Measurements from ENCODE around the gene VSIG10. TPM values are rescaled to one million over a fixed set of nuclear protein-coding genes. Genes with fewer than 3 reads are reported as not detected.
A peak's percentile ranks its signal among the peaks of the same experiment; 100 is the strongest.

The VSIG10 gene
- total and polyA plus RNA-seq, 8 donors = 8.3 to 300 (median 23.1) TPM

DNA sequence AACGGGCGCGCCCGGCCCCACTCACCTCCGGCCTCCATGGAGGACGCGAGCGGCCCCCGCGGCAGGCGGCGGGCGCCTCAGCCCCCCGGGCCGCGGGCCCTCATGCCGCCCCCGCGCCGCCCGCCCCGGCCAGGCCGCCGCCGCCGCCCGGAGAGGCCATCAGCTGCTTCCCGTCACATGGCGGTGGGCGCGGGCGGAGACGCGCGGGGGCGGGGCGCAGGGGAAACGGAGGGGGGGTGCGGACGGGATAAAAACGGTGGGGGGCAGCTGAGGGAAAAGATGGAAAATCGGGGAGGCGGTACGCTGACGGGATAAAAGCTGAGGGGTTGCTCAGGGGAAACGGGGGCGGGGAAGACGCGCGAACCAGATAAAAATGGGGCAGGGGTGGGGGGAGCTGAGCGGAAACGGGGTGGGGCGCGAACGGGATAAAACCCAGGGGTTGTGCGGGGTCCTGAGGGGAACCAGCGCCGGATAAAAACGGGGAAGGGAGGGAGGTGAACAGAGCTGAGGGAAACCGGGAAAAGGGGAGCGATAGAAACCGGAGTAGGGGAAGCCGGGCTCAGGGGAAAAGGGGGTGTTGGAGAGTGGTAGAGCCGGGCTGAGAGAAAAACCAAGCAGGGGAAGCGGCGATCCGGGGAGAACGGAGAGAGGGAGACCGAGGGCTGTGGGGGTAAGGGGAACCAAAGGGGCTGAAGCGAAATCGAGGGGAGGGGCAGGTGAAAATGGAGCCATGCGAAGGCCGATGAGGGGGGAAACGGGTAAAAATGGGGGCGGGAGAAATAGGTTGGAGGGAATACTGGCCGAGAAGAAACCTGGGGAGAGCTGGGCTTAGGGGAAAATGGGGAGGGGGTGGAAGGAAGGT is 42.6 kb downstream of the VSIG10 start, which contains the start of gene WSB2:
TSS of gene WSB2 (minus strand) at position 169 of the 862 bp plus-strand sequence. CDS start at position 38, 131 bp downstream.
- Histone ChIP-seq H3K4me3 (peak within 1 kb of the TSS; percentile 65 to 83 (median 76)), H3K27ac (peak within 1 kb of the TSS; percentile 97 to 99 (median 98)), H3K27me3 (no peaks in the 10 kb centered on the region), H3K4me1 (peaks cover 23 to 80% (median 58%) of the 10 kb centered on the region in 4 donors), H3K36me3 (peaks cover 0 to 2% (median under 1%) of the 10 kb centered on the region in 4 donors), H3K9me3 (no peaks in the 10 kb centered on the region)
- TF ChIP-seq EP300 (IDR thresholded peaks at IDR 0.05) (no peak), POLR2AphosphoS5 (IDR thresholded peaks at IDR 0.05) (peak in 1 of 3 donors; percentile 15)
- 1 to 2% (median 2%) methylated on average over 55 to 66 of the region's 76 CpGs for WGBS, 5 donors
- intact Hi-C loops (cut with DNase I; ENCODE audit: low total_unique reads) = no loop called here
- DNase-seq = peak; percentile 70 to 92

DNA sequence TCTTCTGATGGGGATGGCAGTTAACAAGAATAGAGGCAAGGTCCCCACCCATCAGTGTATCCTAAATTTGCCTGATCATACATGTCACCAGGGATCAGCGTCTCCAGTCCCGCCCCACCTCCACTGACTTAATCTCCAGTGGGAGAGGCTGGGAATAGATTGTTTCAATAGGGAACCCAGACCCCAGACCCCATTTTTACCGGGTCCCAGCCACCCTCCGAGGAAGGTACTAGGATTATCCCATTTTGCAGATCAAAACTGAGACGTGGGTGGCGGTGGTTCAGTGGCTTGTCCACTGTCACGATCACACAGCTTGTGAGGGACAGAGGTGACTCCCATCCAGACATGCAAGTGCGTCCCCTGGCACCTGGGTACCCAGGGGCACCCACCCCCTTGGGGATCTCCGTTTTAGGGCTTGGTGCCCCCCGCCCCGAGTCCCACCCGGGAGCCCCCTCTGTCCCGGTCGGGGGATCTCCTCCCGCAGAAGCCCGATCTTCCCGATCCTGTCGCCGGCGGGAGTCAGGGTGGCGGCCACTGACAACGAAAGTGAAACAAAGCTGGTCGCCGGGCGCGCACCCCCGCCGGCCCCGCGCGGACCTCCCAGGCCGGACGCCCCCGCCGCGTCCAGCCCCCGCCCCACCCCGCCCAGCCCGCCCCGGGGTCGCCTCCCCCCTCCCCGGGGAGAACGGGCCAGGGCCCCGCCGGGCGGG is 43.4 kb downstream of the VSIG10 start:
- peak overlapping the region; percentile 65 to 83 (median 76) for H3K4me3 ChIP-seq
- peak overlapping the region; percentile 97 to 99 (median 98) for H3K27ac ChIP-seq
- H3K36me3 ChIP-seq = no peaks in the 10 kb centered on the region
- intact Hi-C loops (cut with DNase I; ENCODE audit: low total_unique reads) = no loop called here
- DNase-seq = peak; percentile 63 to 78
- 1 to 4% (median 1%) methylated on average over 7 to 44 of the region's 46 CpGs for WGBS, 5 donors
- no peaks in the 10 kb centered on the region for H3K9me3 ChIP-seq
- no peaks in the 10 kb centered on the region for H3K27me3 ChIP-seq
- H3K4me1 ChIP-seq = peaks cover 31 to 84% (median 66%) of the 10 kb centered on the region in 4 donors
- TF ChIP-seq POLR2A (IDR thresholded peaks at IDR 0.05) = no peak
- TF ChIP-seq EP300 (IDR thresholded peaks at IDR 0.05) = no peak
- TF ChIP-seq POLR2AphosphoS5 (IDR thresholded peaks at IDR 0.05) = no peak
- TF ChIP-seq, protein P1, sequence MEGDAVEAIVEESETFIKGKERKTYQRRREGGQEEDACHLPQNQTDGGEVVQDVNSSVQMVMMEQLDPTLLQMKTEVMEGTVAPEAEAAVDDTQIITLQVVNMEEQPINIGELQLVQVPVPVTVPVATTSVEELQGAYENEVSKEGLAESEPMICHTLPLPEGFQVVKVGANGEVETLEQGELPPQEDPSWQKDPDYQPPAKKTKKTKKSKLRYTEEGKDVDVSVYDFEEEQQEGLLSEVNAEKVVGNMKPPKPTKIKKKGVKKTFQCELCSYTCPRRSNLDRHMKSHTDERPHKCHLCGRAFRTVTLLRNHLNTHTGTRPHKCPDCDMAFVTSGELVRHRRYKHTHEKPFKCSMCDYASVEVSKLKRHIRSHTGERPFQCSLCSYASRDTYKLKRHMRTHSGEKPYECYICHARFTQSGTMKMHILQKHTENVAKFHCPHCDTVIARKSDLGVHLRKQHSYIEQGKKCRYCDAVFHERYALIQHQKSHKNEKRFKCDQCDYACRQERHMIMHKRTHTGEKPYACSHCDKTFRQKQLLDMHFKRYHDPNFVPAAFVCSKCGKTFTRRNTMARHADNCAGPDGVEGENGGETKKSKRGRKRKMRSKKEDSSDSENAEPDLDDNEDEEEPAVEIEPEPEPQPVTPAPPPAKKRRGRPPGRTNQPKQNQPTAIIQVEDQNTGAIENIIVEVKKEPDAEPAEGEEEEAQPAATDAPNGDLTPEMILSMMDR (IDR thresholded peaks at IDR 0.05) = no peak

DNA sequence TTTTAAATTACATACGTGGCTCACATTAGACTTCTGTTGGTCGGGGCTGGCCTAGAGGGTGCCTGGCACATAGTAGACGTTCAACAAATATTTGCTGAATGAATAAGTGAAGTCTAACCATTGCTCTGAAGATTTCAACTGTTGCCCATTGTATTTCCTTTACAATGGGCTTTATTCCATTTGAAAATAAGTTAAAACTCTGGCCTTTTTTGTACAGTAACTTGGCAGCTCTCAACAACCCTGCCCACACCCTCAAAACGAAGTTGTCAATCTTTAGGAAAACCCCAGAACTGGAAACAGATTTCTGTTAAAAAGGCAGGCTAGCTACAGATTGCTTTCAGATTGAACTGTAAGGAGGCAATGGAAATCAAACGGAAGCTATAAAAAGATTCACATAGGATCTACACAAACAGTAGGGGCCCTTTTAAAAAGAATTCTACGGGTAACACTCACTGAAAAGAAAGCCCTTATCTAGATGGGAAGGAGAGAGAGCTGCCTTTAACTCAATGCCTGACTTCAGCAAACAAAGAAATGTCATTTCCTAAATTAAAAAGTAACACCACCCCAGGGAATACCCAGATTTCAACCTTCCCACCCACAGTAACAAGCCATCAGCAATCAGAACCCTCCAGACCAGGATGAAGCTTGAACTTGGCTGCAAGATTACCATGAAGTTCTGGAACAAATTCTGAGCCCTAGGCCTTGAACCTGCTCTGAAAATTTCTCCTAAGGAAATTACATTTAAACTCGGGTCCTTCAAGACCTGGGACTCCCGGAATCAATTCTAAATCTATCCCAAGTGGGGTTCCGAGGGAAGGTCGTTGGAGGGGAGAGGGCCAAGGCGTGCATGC is 44.2 kb downstream of the VSIG10 start:
- Histone ChIP-seq H3K27me3 (no peaks in the 10 kb centered on the region), H3K4me3 (peak overlapping the region; percentile 65 to 83 (median 76)), H3K36me3 (no peaks in the 10 kb centered on the region), H3K9me3 (no peaks in the 10 kb centered on the region), H3K4me1 (peaks cover 36 to 84% (median 72%) of the 10 kb centered on the region in 4 donors), H3K27ac (peak overlapping the region; percentile 97 to 99 (median 98))
- WGBS, 5 donors = 7 to 19% (median 14%) methylated on average over 11 of the region's 11 CpGs
- intact Hi-C loops (cut with DNase I; ENCODE audit: low total_unique reads) = no loop called here
- peak in 1 of 2 donors; percentile 25 for DNase-seq
- no peak for TF ChIP-seq POLR2A (IDR thresholded peaks at IDR 0.05)
- TF ChIP-seq, protein P1 (IDR thresholded peaks at IDR 0.05) = no peak
- TF ChIP-seq POLR2AphosphoS5 (IDR thresholded peaks at IDR 0.05) = no peak
- TF ChIP-seq EP300 (IDR thresholded peaks at IDR 0.05) = no peak

DNA sequence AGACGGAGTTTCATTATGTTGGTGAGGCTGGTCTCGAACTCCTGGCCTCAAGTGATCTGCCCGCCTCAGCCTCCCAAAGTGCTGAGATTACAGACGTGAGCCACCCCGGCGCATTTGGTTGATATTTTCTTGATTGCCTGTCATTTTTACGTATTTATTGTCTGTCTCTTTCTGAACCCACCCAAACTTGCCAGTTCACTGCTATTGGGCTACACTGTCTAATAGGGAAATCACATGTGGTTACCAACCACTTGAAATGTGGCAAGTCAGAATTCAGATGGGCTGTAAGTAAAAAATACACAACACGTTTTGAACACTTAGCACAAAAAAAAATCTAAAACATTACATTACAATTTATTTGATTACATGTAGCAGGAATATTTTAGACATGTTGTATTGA is 44.9 kb downstream of the VSIG10 start:
- Histone ChIP-seq H3K4me1 (peaks cover 35 to 84% (median 74%) of the 10 kb centered on the region in 4 donors), H3K27me3 (no peaks in the 10 kb centered on the region), H3K4me3 (no peak overlapping the region), H3K27ac (peak overlapping the region; percentile 28 to 99 (median 98)), H3K9me3 (no peaks in the 10 kb centered on the region), H3K36me3 (no peaks in the 10 kb centered on the region)
- 86% methylated on average over 8 of the region's 8 CpGs for WGBS, 5 donors
- no peak for DNase-seq
- TF ChIP-seq, protein P1 (IDR thresholded peaks at IDR 0.05) = no peak
- TF ChIP-seq EP300 (IDR thresholded peaks at IDR 0.05) (no peak), POLR2A (IDR thresholded peaks at IDR 0.05) (no peak)
- intact Hi-C loops (cut with DNase I; ENCODE audit: low total_unique reads) = no loop called here
